ENCODE measurements around the gene GNE.

The GNE gene

DNA sequence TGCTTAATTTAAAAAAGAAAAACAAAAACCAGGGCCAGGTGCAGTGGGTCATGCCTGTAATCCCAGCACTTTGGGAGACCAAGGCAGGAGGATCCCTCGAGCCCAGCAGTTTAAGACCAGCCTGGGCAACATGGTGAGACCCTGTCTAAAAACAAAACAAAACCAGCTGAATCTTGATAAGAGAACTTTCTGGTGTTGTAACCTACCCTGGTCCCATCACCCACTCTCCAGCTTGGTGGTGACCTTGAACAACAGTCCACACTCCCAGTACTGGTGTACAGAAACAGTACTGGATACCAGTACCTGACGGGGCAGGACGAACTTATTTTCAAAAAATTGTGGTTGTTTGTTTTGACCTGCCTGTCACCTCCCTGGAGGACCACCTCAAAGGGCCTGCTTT is 36.6 kb downstream of the GNE start:
- H3K9ac ChIP-seq: no peak overlapping the region
- TF ChIP-seq, protein P1, sequence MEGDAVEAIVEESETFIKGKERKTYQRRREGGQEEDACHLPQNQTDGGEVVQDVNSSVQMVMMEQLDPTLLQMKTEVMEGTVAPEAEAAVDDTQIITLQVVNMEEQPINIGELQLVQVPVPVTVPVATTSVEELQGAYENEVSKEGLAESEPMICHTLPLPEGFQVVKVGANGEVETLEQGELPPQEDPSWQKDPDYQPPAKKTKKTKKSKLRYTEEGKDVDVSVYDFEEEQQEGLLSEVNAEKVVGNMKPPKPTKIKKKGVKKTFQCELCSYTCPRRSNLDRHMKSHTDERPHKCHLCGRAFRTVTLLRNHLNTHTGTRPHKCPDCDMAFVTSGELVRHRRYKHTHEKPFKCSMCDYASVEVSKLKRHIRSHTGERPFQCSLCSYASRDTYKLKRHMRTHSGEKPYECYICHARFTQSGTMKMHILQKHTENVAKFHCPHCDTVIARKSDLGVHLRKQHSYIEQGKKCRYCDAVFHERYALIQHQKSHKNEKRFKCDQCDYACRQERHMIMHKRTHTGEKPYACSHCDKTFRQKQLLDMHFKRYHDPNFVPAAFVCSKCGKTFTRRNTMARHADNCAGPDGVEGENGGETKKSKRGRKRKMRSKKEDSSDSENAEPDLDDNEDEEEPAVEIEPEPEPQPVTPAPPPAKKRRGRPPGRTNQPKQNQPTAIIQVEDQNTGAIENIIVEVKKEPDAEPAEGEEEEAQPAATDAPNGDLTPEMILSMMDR (IDR thresholded peaks at IDR 0.05): no peak
- no peaks in the 10 kb centered on the region for H3K27me3 ChIP-seq (ENCODE audit: control insufficient read depth, insufficient read depth, low read length)
- H2AFZ ChIP-seq: no peak overlapping the region
- H3K4me3 ChIP-seq (ENCODE audit: low read depth, low read length): no peak overlapping the region
- no peaks in the 10 kb centered on the region for H3K79me2 ChIP-seq
- no peaks in the 10 kb centered on the region for H3K36me3 ChIP-seq (ENCODE audit: control insufficient read depth, insufficient read depth, low read length)
- no peak overlapping the region for H3K4me2 ChIP-seq (ENCODE audit: low read length)
- no peaks in the 10 kb centered on the region for H3K9me3 ChIP-seq (ENCODE audit: control insufficient read depth, low read length)
- no peak overlapping the region for H3K27ac ChIP-seq
- H3K4me1 ChIP-seq: no peaks in the 10 kb centered on the region

DNA sequence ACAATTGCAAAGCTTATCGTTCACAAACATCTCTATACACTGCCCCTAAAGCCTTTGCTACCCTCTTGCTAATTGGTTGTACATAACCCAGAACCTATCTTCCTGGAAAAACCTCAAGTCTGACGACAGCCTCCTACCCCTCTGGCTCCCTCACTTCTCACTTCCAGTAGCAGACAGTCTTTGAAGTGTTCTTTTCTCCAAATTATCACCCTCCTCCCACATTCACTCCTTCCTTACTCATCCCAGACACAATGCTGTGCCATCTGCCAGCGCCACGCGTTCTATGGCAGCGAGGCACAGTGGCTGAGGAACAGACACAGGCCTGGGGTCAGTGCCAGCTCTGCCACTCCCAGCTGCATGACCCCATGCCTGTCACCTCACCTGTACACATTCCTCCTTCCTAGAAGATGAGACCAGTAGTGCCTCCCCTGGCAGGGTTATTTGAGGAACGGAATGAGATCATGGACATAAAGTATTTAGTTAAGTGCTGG is 39.8 kb downstream of the GNE start:
- no peak overlapping the region for H3K27ac ChIP-seq
- TF ChIP-seq, protein P1 (IDR thresholded peaks at IDR 0.05): no peak
- H3K4me3 ChIP-seq (ENCODE audit: low read depth, low read length): no peak overlapping the region
- H3K9me3 ChIP-seq (ENCODE audit: control insufficient read depth, low read length): no peaks in the 10 kb centered on the region
- no peak overlapping the region for H3K9ac ChIP-seq
- H3K79me2 ChIP-seq: no peaks in the 10 kb centered on the region
- no peaks in the 10 kb centered on the region for H3K27me3 ChIP-seq (ENCODE audit: control insufficient read depth, insufficient read depth, low read length)
- no peaks in the 10 kb centered on the region for H3K4me1 ChIP-seq
- no peak overlapping the region for H2AFZ ChIP-seq
- H3K36me3 ChIP-seq (ENCODE audit: control insufficient read depth, insufficient read depth, low read length): no peaks in the 10 kb centered on the region
- H3K4me2 ChIP-seq (ENCODE audit: low read length): no peak overlapping the region

DNA sequence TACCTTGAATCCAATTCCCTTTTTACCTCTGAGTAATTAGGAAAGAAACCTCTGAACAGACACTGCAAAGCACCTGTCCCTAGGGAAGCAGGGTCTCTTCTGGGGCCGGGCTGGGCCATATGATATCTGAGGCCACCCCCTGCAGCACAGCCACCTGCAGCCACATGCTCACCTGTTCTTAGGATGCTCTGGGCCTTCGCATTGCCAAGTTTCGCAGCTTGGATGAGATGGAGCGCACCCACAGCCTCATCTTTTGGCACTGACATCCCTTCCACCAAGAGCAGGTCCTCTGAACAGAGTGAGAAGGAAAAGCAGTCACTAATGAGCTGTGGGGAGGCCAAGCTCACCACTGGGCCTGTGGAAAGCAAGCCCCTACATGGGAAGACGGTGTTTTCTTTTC is 40.2 kb downstream of the GNE start:
- no peak overlapping the region for H3K4me2 ChIP-seq (ENCODE audit: low read length)
- H2AFZ ChIP-seq: no peak overlapping the region
- no peaks in the 10 kb centered on the region for H3K79me2 ChIP-seq
- no peak overlapping the region for H3K27ac ChIP-seq
- no peaks in the 10 kb centered on the region for H3K36me3 ChIP-seq (ENCODE audit: control insufficient read depth, insufficient read depth, low read length)
- no peaks in the 10 kb centered on the region for H3K27me3 ChIP-seq (ENCODE audit: control insufficient read depth, insufficient read depth, low read length)
- TF ChIP-seq, protein P1 (IDR thresholded peaks at IDR 0.05): no peak
- H3K4me1 ChIP-seq: no peaks in the 10 kb centered on the region
- no peak overlapping the region for H3K4me3 ChIP-seq (ENCODE audit: low read depth, low read length)
- H3K9ac ChIP-seq: no peak overlapping the region
- H3K9me3 ChIP-seq (ENCODE audit: control insufficient read depth, low read length): no peaks in the 10 kb centered on the region

DNA sequence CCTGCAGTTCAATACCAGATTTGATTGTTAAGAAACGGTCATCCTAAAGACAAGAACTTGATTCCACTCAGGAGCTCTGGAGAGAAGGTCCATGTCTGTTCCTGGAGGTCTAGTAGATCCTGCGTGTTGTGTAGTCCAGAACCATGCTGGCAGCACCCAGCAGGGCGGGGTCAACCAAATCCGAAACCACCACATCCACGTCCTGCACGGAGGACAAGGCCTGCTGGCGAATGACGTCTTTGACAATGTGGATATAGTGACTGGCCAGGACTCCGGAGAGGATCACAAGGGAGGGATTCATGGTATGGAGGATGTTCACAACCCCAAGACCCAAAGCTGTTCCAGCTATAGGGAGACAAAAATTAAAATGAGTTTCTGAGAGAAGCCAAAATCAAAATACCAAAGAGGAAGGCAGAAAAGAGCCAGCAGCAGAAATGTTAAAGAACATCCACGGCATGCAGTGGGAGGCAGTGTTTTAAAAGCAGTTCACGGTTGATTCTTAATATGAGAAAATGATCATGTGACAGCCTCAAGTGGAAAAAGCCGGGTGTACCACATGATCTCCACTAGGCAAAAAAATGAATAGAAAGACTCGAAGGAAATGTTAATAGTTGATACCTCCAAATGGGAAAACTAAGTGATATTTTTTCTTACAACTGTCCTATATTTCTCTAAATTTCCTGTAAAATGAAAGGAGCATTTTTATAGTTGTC is 40.8 kb downstream of the GNE start:
- no peaks in the 10 kb centered on the region for H3K36me3 ChIP-seq (ENCODE audit: control insufficient read depth, insufficient read depth, low read length)
- no peak overlapping the region for H3K4me2 ChIP-seq (ENCODE audit: low read length)
- no peak overlapping the region for H3K9ac ChIP-seq
- no peak overlapping the region for H2AFZ ChIP-seq
- H3K4me3 ChIP-seq (ENCODE audit: low read depth, low read length): no peak overlapping the region
- H3K9me3 ChIP-seq (ENCODE audit: control insufficient read depth, low read length): no peaks in the 10 kb centered on the region
- no peak overlapping the region for H3K27ac ChIP-seq
- no peaks in the 10 kb centered on the region for H3K4me1 ChIP-seq
- TF ChIP-seq, protein P1 (IDR thresholded peaks at IDR 0.05): no peak
- no peaks in the 10 kb centered on the region for H3K27me3 ChIP-seq (ENCODE audit: control insufficient read depth, insufficient read depth, low read length)
- H3K79me2 ChIP-seq: no peaks in the 10 kb centered on the region

DNA sequence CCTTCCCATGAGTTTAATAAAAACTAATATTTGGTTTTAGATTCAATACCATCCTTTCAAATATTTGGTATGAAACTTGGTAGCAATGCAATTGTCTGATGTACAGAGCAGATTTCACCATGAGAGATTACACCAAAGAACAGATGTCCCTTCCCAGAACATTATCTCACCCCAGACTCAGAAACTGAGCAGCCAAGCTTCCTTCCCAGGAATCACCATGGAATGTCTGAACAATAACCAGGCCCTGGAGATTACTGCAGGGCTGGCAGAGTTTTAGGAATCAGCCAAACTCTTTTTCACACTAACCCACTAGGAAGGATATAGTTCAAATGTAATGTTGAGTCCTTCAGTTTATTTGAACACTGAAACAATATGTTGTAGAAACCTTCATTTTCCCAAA is 43.7 kb downstream of the GNE start:
- H3K4me2 ChIP-seq (ENCODE audit: low read length): no peak overlapping the region
- H3K9ac ChIP-seq: no peak overlapping the region
- no peak overlapping the region for H3K4me3 ChIP-seq (ENCODE audit: low read depth, low read length)
- H2AFZ ChIP-seq: no peak overlapping the region
- H3K36me3 ChIP-seq (ENCODE audit: control insufficient read depth, insufficient read depth, low read length): no peaks in the 10 kb centered on the region
- H3K79me2 ChIP-seq: peaks cover 3% of the 10 kb centered on the region
- no peak overlapping the region for H3K27ac ChIP-seq
- no peaks in the 10 kb centered on the region for H3K27me3 ChIP-seq (ENCODE audit: control insufficient read depth, insufficient read depth, low read length)
- TF ChIP-seq, protein P1 (IDR thresholded peaks at IDR 0.05): no peak
- no peaks in the 10 kb centered on the region for H3K4me1 ChIP-seq
- no peaks in the 10 kb centered on the region for H3K9me3 ChIP-seq (ENCODE audit: control insufficient read depth, low read length)

Measured in parathyroid adenoma (tissue), 2 donors.